H9 (cell line): Measurements from ENCODE around the gene CLDN8. TPM values are rescaled to one million over a fixed set of nuclear protein-coding genes. Genes with fewer than 3 reads are reported as not detected.

Experiments
- DNase-seq: peaks from one replicate; pipeline ENCODE4 v3.0.0-alpha.2; 2017
- H2AFZ ChIP-seq: one replicate; pipeline ENCODE4 v1.6.1; 2013; ENCODE audit warnings: mild to moderate bottlenecking, low read length, control low read depth, moderate library complexity
- H2AK5ac ChIP-seq: 2 replicates; pipeline ENCODE4 v1.6.1; 2013; ENCODE audit warnings: low read length, control low read depth, mixed read lengths; ENCODE audit not compliant: insufficient read length
- H2BK120ac ChIP-seq: one replicate; pipeline ENCODE4 v1.6.1; 2013; ENCODE audit warnings: low read depth, mild to moderate bottlenecking, low read length, control low read depth, inconsistent platforms; ENCODE audit not compliant: poor library complexity, severe bottlenecking
- H2BK12ac ChIP-seq: 2 replicates; pipeline ENCODE4 v1.6.1; 2013; ENCODE audit warnings: low read length, control low read depth, mixed read lengths, low read depth; ENCODE audit not compliant: insufficient read length
- H2BK15ac ChIP-seq: 2 replicates; pipeline ENCODE4 v1.6.1; 2013; ENCODE audit warnings: low read depth, low read length, control low read depth
- H2BK20ac ChIP-seq: one replicate; pipeline ENCODE4 v1.6.1; 2013; ENCODE audit warnings: low read depth, mild to moderate bottlenecking, low read length, control low read depth, inconsistent platforms; ENCODE audit not compliant: poor library complexity, severe bottlenecking
- H2BK5ac ChIP-seq: 2 replicates; pipeline ENCODE4 v1.6.1; 2013; ENCODE audit warnings: low read length, control low read depth, mixed read lengths; ENCODE audit not compliant: insufficient read length
- H3K14ac ChIP-seq: 2 replicates; pipeline ENCODE4 v1.6.1; 2013; ENCODE audit warnings: low read length, control low read depth; ENCODE audit not compliant: insufficient read depth
- H3K18ac ChIP-seq: 2 replicates; pipeline ENCODE4 v1.6.1; 2013; ENCODE audit warnings: low read depth, mild to moderate bottlenecking, mixed read lengths, low read length, control low read depth; ENCODE audit not compliant: insufficient read length
- H3K23ac ChIP-seq: 2 replicates; pipeline ENCODE4 v1.6.1; 2013; ENCODE audit warnings: low read length, control low read depth, mixed read lengths, low read depth; ENCODE audit not compliant: insufficient read length
- H3K23me2 ChIP-seq: 2 replicates; pipeline ENCODE4 v1.6.1; 2013; ENCODE audit warnings: low read depth, mild to moderate bottlenecking, mixed read lengths, low read length, control low read depth; ENCODE audit not compliant: insufficient read length, poor library complexity, severe bottlenecking
- H3K27ac ChIP-seq: 2 replicates; pipeline ENCODE4 v1.5.1; 2013; ENCODE audit warnings: low read length, control low read depth, mixed read lengths, low read depth; ENCODE audit not compliant: insufficient read length
- H3K27me3 ChIP-seq: 2 replicates; pipeline ENCODE4 v1.6.1; 2013; ENCODE audit warnings: low read length, control low read depth, inconsistent platforms; ENCODE audit not compliant: insufficient read depth
- H3K4ac ChIP-seq: 2 replicates; pipeline ENCODE4 v1.6.1; 2013; ENCODE audit warnings: low read depth, mild to moderate bottlenecking, control low read depth, inconsistent platforms, low read length, moderate library complexity
- H3K4me1 ChIP-seq: 2 replicates; pipeline ENCODE4 v1.6.1; 2013; ENCODE audit warnings: low read length, control low read depth, inconsistent platforms; ENCODE audit not compliant: insufficient read depth
- H3K4me2 ChIP-seq: 2 replicates; pipeline ENCODE4 v1.6.1; 2013; ENCODE audit warnings: low read length, control low read depth, mixed read lengths; ENCODE audit not compliant: insufficient read length, insufficient read depth
- H3K56ac ChIP-seq: 2 replicates; pipeline ENCODE4 v1.6.1; 2013; ENCODE audit warnings: low read depth, mild to moderate bottlenecking, mixed read lengths, low read length, control low read depth; ENCODE audit not compliant: insufficient read length
- H3K79me1 ChIP-seq: 2 replicates; pipeline ENCODE4 v1.6.1; 2013; ENCODE audit warnings: low read depth, mild to moderate bottlenecking, moderate library complexity, low read length, control low read depth, inconsistent platforms; ENCODE audit not compliant: insufficient read depth, poor library complexity, severe bottlenecking
- H3K79me2 ChIP-seq: 2 replicates; pipeline ENCODE4 v1.6.1; 2013; ENCODE audit warnings: low read length, control low read depth, inconsistent platforms; ENCODE audit not compliant: insufficient read depth
- H3K9ac ChIP-seq: 2 replicates; pipeline ENCODE4 v1.6.1; 2013; ENCODE audit warnings: low read length, control low read depth, mixed read lengths; ENCODE audit not compliant: insufficient read length; ENCODE audit errors: extremely low read depth
- H3K9me3 ChIP-seq: one replicate; pipeline ENCODE4 v1.6.1; 2013; ENCODE audit warnings: low read depth, low read length, inconsistent platforms; ENCODE audit not compliant: control insufficient read depth
- H3T11ph ChIP-seq: one replicate; pipeline ENCODE4 v1.6.1; 2013; ENCODE audit warnings: mild to moderate bottlenecking, low read length, control low read depth, inconsistent platforms
- H4K20me1 ChIP-seq: one replicate; pipeline ENCODE4 v1.6.1; 2013; ENCODE audit not compliant: control insufficient read depth, insufficient read length, insufficient read depth
- H4K5ac ChIP-seq: 2 replicates; pipeline ENCODE4 v1.6.1; 2013; ENCODE audit warnings: low read depth, mild to moderate bottlenecking, mixed read lengths, low read length, control low read depth; ENCODE audit not compliant: insufficient read length
- H4K8ac ChIP-seq: replicated peaks from 2 replicates; pipeline ENCODE4 v1.6.1; 2013; ENCODE audit warnings: low read length, control low read depth, mixed read lengths, low read depth; ENCODE audit not compliant: insufficient read length
- H4K91ac ChIP-seq: 2 replicates; pipeline ENCODE4 v1.6.1; 2013; ENCODE audit warnings: low read depth, mild to moderate bottlenecking, moderate library complexity, mixed read lengths, low read length, control low read depth; ENCODE audit not compliant: insufficient read length
- H3K27ac Mint-ChIP-seq, 3 experiments: 2 replicates in 2 of 3; 3 replicates in 1 of 3; pipeline ENCODE4 v1.8.0; 2020 to 2021; ENCODE audit warnings: mixed read lengths in 3 of 3, mild to moderate bottlenecking in 1 of 3, moderate library complexity in 1 of 3
- H3K27me3 Mint-ChIP-seq: 2 replicates; pipeline ENCODE4 v1.8.0; 2021; ENCODE audit warnings: low read depth, mild to moderate bottlenecking, moderate library complexity, mixed read lengths
- H3K36me3 Mint-ChIP-seq, 3 experiments: 2 replicates in 2 of 3; 3 replicates in 1 of 3; pipeline ENCODE4 v1.8.0; 2020 to 2021; ENCODE audit warnings: low read depth in 3 of 3, mixed read lengths in 3 of 3; ENCODE audit not compliant: insufficient read depth in 1 of 3
- H3K4me1 Mint-ChIP-seq, 2 experiments: 2 replicates each; pipeline ENCODE4 v1.8.0; 2020; ENCODE audit warnings: mixed read lengths in 2 of 2
- H3K4me3 Mint-ChIP-seq, 2 experiments: 2 replicates in 1 of 2; 3 replicates in 1 of 2; pipeline ENCODE4 v1.8.0; 2020 to 2021; ENCODE audit warnings: mild to moderate bottlenecking in 2 of 2, mixed read lengths in 2 of 2, moderate library complexity in 1 of 2
- H3K9me3 Mint-ChIP-seq, 2 experiments: 2 replicates in 1 of 2; 3 replicates in 1 of 2; pipeline ENCODE4 v1.8.0; 2020; ENCODE audit warnings: mild to moderate bottlenecking in 2 of 2, mixed read lengths in 2 of 2, moderate library complexity in 1 of 2
- WGBS: extraction: QIAGEN DNeasy Blood & Tissue Kit; methylation state at CpG from one replicate; pipeline ENCODE4 v1.1.7; 2013; ENCODE audit warnings: missing lambda C conversion rate, low lambda C conversion rate, mixed read lengths; ENCODE audit not compliant: insufficient read length; ENCODE audit errors: extremely low coverage; 5-methylcytosine and 5-hydroxymethylcytosine counted together
- total RNA-seq: library from RNA; stranded (reverse); gene quantifications from 2 replicates; pipeline ENCODE4 v1.2.1, GENCODE V29; 2021
- TF ChIP-seq, protein P1 (sequence below): fragments of 200-600 bp; sonication (generic); conservative IDR thresholded peaks from 3 replicates; pipeline ENCODE4 v1.8.0; 2021; ENCODE audit warnings: antibody characterized with exemption, mild to moderate bottlenecking

The CLDN8 gene
- total RNA-seq, 1 experiment from 2014 or later, result not detected

DNA sequence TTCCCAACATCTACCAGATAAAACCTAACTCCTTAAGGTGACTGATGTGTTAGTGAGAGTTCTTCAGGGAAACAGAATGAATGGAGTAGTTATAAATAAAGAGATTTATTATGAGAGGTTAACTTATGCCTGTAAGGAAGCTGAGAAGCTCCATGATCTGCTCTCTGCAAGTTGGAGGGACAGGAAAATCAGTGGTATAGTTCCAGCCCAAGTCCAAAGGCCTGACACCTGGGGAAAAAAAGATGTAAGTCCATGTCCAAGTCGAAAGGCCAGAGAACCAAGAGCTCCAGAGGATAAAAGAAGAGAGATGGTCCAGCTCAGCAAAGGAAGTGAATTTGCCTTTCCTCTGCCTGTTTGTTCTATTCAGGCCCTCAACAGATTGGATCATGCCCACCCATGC lies 39.8 kb upstream of the CLDN8 start:
- Histone ChIP-seq H2BK120ac (no peak overlapping the region), H3K9ac (no peak overlapping the region), H2BK20ac (no peak overlapping the region), H2AK5ac (no peak overlapping the region), H3K23ac (no peak overlapping the region), H4K20me1 (no peaks in the 10 kb centered on the region), H3K27me3 (no peaks in the 10 kb centered on the region), H4K5ac (no peak overlapping the region), H3K56ac (no peak overlapping the region), H3T11ph (no peak overlapping the region), H3K79me1 (no peaks in the 10 kb centered on the region), H2BK15ac (no peak overlapping the region), H3K18ac (no peak overlapping the region), H3K4ac (no peak overlapping the region), H3K23me2 (no peaks in the 10 kb centered on the region), H3K9me3 (no peaks in the 10 kb centered on the region), H3K4me2 (no peak overlapping the region), H2BK5ac (no peak overlapping the region), H2AFZ (no peak overlapping the region), H2BK12ac (no peak overlapping the region), H3K27ac (no peak overlapping the region), H4K91ac (no peak overlapping the region), H3K4me1 (no peaks in the 10 kb centered on the region), H3K79me2 (no peaks in the 10 kb centered on the region), H3K14ac (no peak overlapping the region), H4K8ac (no peak overlapping the region)
- H3K36me3 Mint-ChIP-seq, result no peaks in the 10 kb centered on the region
- no CpG with 5 or more reads among the region's 1 CpG for WGBS
- H3K4me3 Mint-ChIP-seq, result no peak overlapping the region
- DNase-seq, result no peak
- H3K27me3 Mint-ChIP-seq, result no peaks in the 10 kb centered on the region
- H3K27ac Mint-ChIP-seq, result no peak overlapping the region
- peaks cover 2 to 3% of the 10 kb centered on the region in 2 experiments; a peak in 3 of 4 replicates for H3K4me1 Mint-ChIP-seq
- no peaks in the 10 kb centered on the region for H3K9me3 Mint-ChIP-seq
- TF ChIP-seq, protein P1, sequence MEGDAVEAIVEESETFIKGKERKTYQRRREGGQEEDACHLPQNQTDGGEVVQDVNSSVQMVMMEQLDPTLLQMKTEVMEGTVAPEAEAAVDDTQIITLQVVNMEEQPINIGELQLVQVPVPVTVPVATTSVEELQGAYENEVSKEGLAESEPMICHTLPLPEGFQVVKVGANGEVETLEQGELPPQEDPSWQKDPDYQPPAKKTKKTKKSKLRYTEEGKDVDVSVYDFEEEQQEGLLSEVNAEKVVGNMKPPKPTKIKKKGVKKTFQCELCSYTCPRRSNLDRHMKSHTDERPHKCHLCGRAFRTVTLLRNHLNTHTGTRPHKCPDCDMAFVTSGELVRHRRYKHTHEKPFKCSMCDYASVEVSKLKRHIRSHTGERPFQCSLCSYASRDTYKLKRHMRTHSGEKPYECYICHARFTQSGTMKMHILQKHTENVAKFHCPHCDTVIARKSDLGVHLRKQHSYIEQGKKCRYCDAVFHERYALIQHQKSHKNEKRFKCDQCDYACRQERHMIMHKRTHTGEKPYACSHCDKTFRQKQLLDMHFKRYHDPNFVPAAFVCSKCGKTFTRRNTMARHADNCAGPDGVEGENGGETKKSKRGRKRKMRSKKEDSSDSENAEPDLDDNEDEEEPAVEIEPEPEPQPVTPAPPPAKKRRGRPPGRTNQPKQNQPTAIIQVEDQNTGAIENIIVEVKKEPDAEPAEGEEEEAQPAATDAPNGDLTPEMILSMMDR, result no peak
